GM21515 (cell line): ENCODE results near the gene CDADC1.
"Not testable (repeated sequence)": the region's sequence is repeated elsewhere in the genome, so short reads cannot be mapped to it uniquely, and the experiment has no call there.

Experiments
- ATAC-seq: cut with Tn5 transposase; IDR thresholded peaks from one replicate; pipeline ENCODE4 v1.9.1; 2021; ENCODE audit not compliant: unreplicated experiment

The CDADC1 gene

GRCh38 chr13:49292742-49293486 lies 45.2 kb downstream of the CDADC1 start:
- ATAC-seq: no peak

- not testable (repeated sequence) for ATAC-seq
These were observed 47.0 kb downstream of the CDADC1 start for GRCh38 chr13:49294723-49295122.

GRCh38 chr13:49295244-49295643 lies 47.5 kb downstream of the CDADC1 start:
- ATAC-seq: no peak

GRCh38 chr13:49296659-49297058 lies 48.9 kb downstream of the CDADC1 start:
- ATAC-seq: no peak

- no peak for ATAC-seq
These were observed 49.6 kb downstream of the CDADC1 start for GRCh38 chr13:49297338-49297737.

GRCh38 chr13:49298416-49298815 lies 50.7 kb downstream of the CDADC1 start:
- no peak for ATAC-seq

GRCh38 chr13:49298903-49299605 lies 51.3 kb downstream of the CDADC1 start:
- ATAC-seq: no peak

GRCh38 chr13:49300276-49300675 lies 52.6 kb downstream of the CDADC1 start:
- ATAC-seq: no peak

- ATAC-seq: peak; percentile 86
These were observed 53.2 kb downstream of the CDADC1 start for GRCh38 chr13:49300739-49301589.

- ATAC-seq: no peak
These were observed 54.5 kb downstream of the CDADC1 start for GRCh38 chr13:49302222-49302621.

GRCh38 chr13:49302817-49303216 lies 55.1 kb downstream of the CDADC1 start:
- no peak for ATAC-seq

- no peak for ATAC-seq
These were observed 56.0 kb downstream of the CDADC1 start for GRCh38 chr13:49303533-49304252.

- no peak for ATAC-seq
These were observed 56.6 kb downstream of the CDADC1 start for GRCh38 chr13:49304356-49304755.

- ATAC-seq: no peak
These were observed 57.3 kb downstream of the CDADC1 start for GRCh38 chr13:49304763-49305700.

- ATAC-seq: no peak
These were observed 58.2 kb downstream of the CDADC1 start for GRCh38 chr13:49305792-49306425.

GRCh38 chr13:49307365-49307764 lies 59.6 kb downstream of the CDADC1 start:
- ATAC-seq: no peak

- ATAC-seq: no peak
These were observed 60.6 kb downstream of the CDADC1 start for GRCh38 chr13:49308097-49308875.

GRCh38 chr13:49308921-49309408 lies 61.2 kb downstream of the CDADC1 start:
- ATAC-seq: no peak
